K562 (cell line): ENCODE results near the gene SEC24B. TPM values are rescaled to one million over a fixed set of nuclear protein-coding genes. Genes with fewer than 3 reads are reported as not detected.
A peak's percentile ranks its signal among the peaks of the same experiment; 100 is the strongest.

ENCODE experiments used
- BACH1 ChIP-seq: fragments of 200-800 bp; sonication (Bioruptor generic); IDR thresholded peaks from 2 replicates; pipeline ENCODE4 v1.6.1; 2016; ENCODE audit warnings: missing genetic modification characterization, missing compliant biosample characterization
- BCL6 ChIP-seq: fragments of 250-450 bp; sonication (Bioruptor Pico); IDR thresholded peaks from 2 replicates; pipeline ENCODE4 v1.4.0; 2020
- C11orf30 ChIP-seq: fragments of 450-650 bp; IDR thresholded peaks from 2 replicates; pipeline ENCODE4 v1.6.1; 2016; ENCODE audit warnings: low read depth, mild to moderate bottlenecking
- MAZ ChIP-seq, 2 experiments: fragments of 450-650 bp in 1 of 2; sonication (generic) in 1 of 2; formaldehyde crosslinking; IDR thresholded peaks in 1 of 2; conservative IDR thresholded peaks in 1 of 2; 2 replicates each; pipeline versions ENCODE4 v1.4.0 to v1.5.0; 2020; ENCODE audit warnings: mild to moderate bottlenecking in 1 of 2, missing genetic modification reagents in 1 of 2
- MEF2A ChIP-seq: IDR thresholded peaks from 2 replicates; pipeline ENCODE4 v1.6.1; 2011; ENCODE audit warnings: low read depth, mild to moderate bottlenecking, low read length, moderate library complexity; ENCODE audit not compliant: control insufficient read depth
- MIER1 ChIP-seq: fragments of 450-650 bp; IDR thresholded peaks from 2 replicates; pipeline ENCODE4 v1.6.1; 2016; ENCODE audit warnings: antibody characterized with exemption, mild to moderate bottlenecking, low read depth
- MNT ChIP-seq, 2 experiments: fragments of 450-650 bp; conservative IDR thresholded peaks; 2 replicates each; pipeline ENCODE4 v1.6.1; 2017; ENCODE audit warnings: mild to moderate bottlenecking in 2 of 2, moderate library complexity in 2 of 2
- POLR2G ChIP-seq: fragments of 200-400 bp; formaldehyde crosslinking; IDR thresholded peaks from 2 replicates; pipeline ENCODE4 v1.6.1; 2017; ENCODE audit warnings: low read depth, mild to moderate bottlenecking, antibody characterized with exemption, low read length, moderate library complexity
- RBM22 ChIP-seq: fragments of 200-400 bp; formaldehyde crosslinking; IDR thresholded peaks from 2 replicates; pipeline ENCODE4 v1.6.1; 2018; ENCODE audit warnings: low read length, low read depth; ENCODE audit not compliant: poor library complexity, severe bottlenecking
- TEAD1 ChIP-seq, 2 experiments: fragments of 450-650 bp in 1 of 2; sonication (generic) in 1 of 2; formaldehyde crosslinking; IDR thresholded peaks; 2 replicates each; pipeline versions ENCODE4 v1.4.0 to v1.8.0; 2020 to 2022; ENCODE audit warnings: mild to moderate bottlenecking in 2 of 2, missing genetic modification reagents in 1 of 2
- THAP12 ChIP-seq: fragments of 250-450 bp; sonication (Bioruptor Pico); IDR thresholded peaks from 2 replicates; pipeline ENCODE4 v1.9.0; 2021; ENCODE audit warnings: mild to moderate bottlenecking, inconsistent platforms
- TSC22D4 ChIP-seq: fragments of 450-650 bp; IDR thresholded peaks from 2 replicates; pipeline ENCODE4 v1.6.1; 2016; ENCODE audit warnings: missing genetic modification characterization, missing biosample characterization, control low read depth
- WHSC1 ChIP-seq: IDR thresholded peaks from one replicate; pipeline ENCODE4 v1.6.1; 2012; ENCODE audit warnings: low read length, control low read depth, inconsistent platforms
- ZNF445 ChIP-seq: fragments of 250-450 bp; sonication (Bioruptor Pico); IDR thresholded peaks from 2 replicates; pipeline ENCODE4 v1.4.0; 2020; ENCODE audit warnings: low read depth, mild to moderate bottlenecking, moderate library complexity
- ZSCAN29 ChIP-seq: fragments of 450-650 bp; IDR thresholded peaks from 2 replicates; pipeline ENCODE4 v1.6.1; 2017
- polyA plus RNA-seq, 8 experiments: library from polyadenylated mRNA; depleted of rRNA in 4 of 8; stranded (reverse) in 5 of 8; unstranded in 3 of 8; fragments of >200 nt; fragmentation: Nextera tagmentation in 2 of 8; fragmentation: Illumina TruSeq in 1 of 8; extraction: Ambion mirVana in 2 of 8; extraction: Trizol in 1 of 8; gene quantifications; 2 replicates each; pipeline versions ENCODE4 v1.2.1 to v1.2.3, GENCODE V29; 2011 to 2014; ENCODE audit warnings: inconsistent platforms in 1 of 8, missing spikeins in 1 of 8
- total RNA-seq, 7 experiments: library from RNA; depleted of rRNA in 6 of 7; stranded (reverse); fragments of >200 nt in 6 of 7; fragmentation: Illumina TruSeq in 2 of 7; extraction: Trizol in 2 of 7; gene quantifications; 2 replicates each; pipeline versions ENCODE4 v1.2.1 to v1.2.3, GENCODE V29; 2011 to 2021; ENCODE audit warnings: low replicate concordance in 1 of 7
- TF ChIP-seq, protein P1 (sequence below): fragments of 450-650 bp; IDR thresholded peaks from 2 replicates; pipeline ENCODE4 v1.6.1; 2016; ENCODE audit warnings: low read depth

Gene SEC24B
- total and polyA plus RNA-seq, 9 of the 15 experiments (the other 6 are each of a cell fraction or from before 2014, with no cell fraction given): 6.3 to 46.4 (median 17.1) TPM

GRCh38 chr4:109559983-109560686 is 126.5 kb downstream of the SEC24B start, which contains the start of gene MCUB (continued):
- TF ChIP-seq, protein P1, sequence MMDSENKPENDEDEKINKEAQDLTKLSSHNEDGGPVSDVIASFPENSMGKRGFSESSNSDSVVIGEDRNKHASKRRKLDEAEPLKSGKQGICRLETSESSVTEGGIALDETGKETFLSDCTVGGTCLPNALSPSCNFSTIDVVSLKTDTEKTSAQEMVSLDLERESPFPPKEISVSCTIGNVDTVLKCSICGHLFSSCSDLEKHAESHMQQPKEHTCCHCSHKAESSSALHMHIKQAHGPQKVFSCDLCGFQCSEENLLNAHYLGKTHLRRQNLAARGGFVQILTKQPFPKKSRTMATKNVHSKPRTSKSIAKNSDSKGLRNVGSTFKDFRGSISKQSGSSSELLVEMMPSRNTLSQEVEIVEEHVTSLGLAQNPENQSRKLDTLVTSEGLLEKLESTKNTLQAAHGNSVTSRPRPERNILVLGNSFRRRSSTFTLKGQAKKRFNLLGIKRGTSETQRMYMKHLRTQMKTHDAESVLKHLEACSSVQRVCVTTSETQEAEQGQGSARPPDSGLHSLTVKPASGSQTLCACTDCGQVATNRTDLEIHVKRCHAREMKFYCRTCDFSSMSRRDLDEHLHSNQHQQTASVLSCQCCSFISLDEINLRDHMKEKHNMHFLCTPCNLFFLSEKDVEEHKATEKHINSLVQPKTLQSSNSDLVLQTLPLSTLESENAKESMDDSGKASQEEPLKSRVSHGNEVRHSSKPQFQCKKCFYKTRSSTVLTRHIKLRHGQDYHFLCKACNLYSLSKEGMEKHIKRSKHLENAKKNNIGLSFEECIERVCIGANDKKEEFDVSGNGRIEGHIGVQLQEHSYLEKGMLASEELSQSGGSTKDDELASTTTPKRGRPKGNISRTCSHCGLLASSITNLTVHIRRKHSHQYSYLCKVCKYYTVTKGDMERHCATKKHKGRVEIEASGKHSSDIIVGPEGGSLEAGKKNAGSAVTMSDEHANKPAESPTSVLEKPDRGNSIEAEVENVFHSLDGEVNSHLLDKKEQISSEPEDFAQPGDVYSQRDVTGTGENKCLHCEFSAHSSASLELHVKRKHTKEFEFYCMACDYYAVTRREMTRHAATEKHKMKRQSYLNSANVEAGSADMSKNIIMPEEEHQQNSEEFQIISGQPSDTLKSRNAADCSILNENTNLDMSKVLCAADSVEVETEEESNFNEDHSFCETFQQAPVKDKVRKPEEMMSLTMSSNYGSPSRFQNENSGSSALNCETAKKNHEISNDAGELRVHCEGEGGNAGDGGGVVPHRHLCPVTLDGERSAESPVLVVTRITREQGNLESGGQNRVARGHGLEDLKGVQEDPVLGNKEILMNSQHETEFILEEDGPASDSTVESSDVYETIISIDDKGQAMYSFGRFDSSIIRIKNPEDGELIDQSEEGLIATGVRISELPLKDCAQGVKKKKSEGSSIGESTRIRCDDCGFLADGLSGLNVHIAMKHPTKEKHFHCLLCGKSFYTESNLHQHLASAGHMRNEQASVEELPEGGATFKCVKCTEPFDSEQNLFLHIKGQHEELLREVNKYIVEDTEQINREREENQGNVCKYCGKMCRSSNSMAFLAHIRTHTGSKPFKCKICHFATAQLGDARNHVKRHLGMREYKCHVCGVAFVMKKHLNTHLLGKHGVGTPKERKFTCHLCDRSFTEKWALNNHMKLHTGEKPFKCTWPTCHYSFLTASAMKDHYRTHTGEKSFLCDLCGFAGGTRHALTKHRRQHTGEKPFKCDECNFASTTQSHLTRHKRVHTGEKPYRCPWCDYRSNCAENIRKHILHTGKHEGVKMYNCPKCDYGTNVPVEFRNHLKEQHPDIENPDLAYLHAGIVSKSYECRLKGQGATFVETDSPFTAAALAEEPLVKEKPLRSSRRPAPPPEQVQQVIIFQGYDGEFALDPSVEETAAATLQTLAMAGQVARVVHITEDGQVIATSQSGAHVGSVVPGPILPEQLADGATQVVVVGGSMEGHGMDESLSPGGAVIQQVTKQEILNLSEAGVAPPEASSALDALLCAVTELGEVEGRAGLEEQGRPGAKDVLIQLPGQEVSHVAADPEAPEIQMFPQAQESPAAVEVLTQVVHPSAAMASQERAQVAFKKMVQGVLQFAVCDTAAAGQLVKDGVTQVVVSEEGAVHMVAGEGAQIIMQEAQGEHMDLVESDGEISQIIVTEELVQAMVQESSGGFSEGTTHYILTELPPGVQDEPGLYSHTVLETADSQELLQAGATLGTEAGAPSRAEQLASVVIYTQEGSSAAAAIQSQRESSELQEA: no peak
- TF ChIP-seq MIER1 (no peak), POLR2G (peak; percentile 81), TEAD1 (CRISPR knock-in tag; IDR thresholded peaks at IDR 0.05) (peak in 1 of 2 experiments; percentile 78; a peak in 1 of 4 replicates), TSC22D4 (tag) (no peak), ZSCAN29 (no peak), C11orf30 (no peak), RBM22 (no peak), MEF2A (no peak), WHSC1 (no peak), MNT (conservative IDR thresholded peaks at IDR 0.05) (0 out of 4 replicates have a peak, but pooled peaks of 1 of the 2 experiments have one; percentile 12), ZNF445 (CRISPR knock-in tag) (no peak), BACH1 (tag) (no peak), MAZ (CRISPR knock-in tag; conservative IDR thresholded peaks at IDR 0.05 in 1 of 2, IDR thresholded peaks at IDR 0.05 in 1 of 2) (peak in 1 of 2 experiments; percentile 34; a peak in 1 of 4 replicates), BCL6 (CRISPR knock-in tag) (no peak), THAP12 (CRISPR knock-in tag) (peak; percentile 28; the same call in 1 of the 2 replicates)
